ENCODE data around the gene SOST. TPM values are rescaled to one million over a fixed set of nuclear protein-coding genes. Genes with fewer than 3 reads are reported as not detected.

The SOST gene
- total RNA-seq, 1 donor from 2014 or later, result not detected

- Mint-ChIP-seq H3K4me1 (ENCODE audit: low read depth) (peaks cover 11% of the 10 kb centered on the region), H3K27ac (ENCODE audit: unreplicated experiment) (no peak overlapping the region), H3K36me3 (ENCODE audit: low read depth) (no peaks in the 10 kb centered on the region), H3K4me3 (ENCODE audit: unreplicated experiment) (no peak overlapping the region), H3K27me3 (ENCODE audit: low read depth) (peaks cover 18% of the 10 kb centered on the region), H3K9me3 (ENCODE audit: low read depth) (no peaks in the 10 kb centered on the region)
- DNase-seq (ENCODE audit: low spot score), result no peak
- no peak for TF ChIP-seq CTCF (IDR thresholded peaks at IDR 0.05)
These were observed 2.4 kb downstream of the SOST start for GRCh38 chr17:43756201-43756600.

GRCh38 chr17:43755389-43755875 is 3.2 kb downstream of the SOST start:
- DNase-seq (ENCODE audit: low spot score), result no peak
- no peak for TF ChIP-seq CTCF (IDR thresholded peaks at IDR 0.05)
- Mint-ChIP-seq H3K9me3 (ENCODE audit: low read depth) (no peaks in the 10 kb centered on the region), H3K4me3 (ENCODE audit: unreplicated experiment) (no peak overlapping the region), H3K27me3 (ENCODE audit: low read depth) (peaks cover 18% of the 10 kb centered on the region), H3K36me3 (ENCODE audit: low read depth) (no peaks in the 10 kb centered on the region), H3K4me1 (ENCODE audit: low read depth) (peaks cover 7% of the 10 kb centered on the region), H3K27ac (ENCODE audit: unreplicated experiment) (no peak overlapping the region)

- no peaks in the 10 kb centered on the region for H3K9me3 Mint-ChIP-seq (ENCODE audit: low read depth)
- no peak overlapping the region for H3K27ac Mint-ChIP-seq (ENCODE audit: unreplicated experiment)
- TF ChIP-seq CTCF (IDR thresholded peaks at IDR 0.05), result no peak
- H3K4me1 Mint-ChIP-seq (ENCODE audit: low read depth), result peaks cover 2% of the 10 kb centered on the region
- H3K4me3 Mint-ChIP-seq (ENCODE audit: unreplicated experiment), result no peak overlapping the region
- H3K36me3 Mint-ChIP-seq (ENCODE audit: low read depth), result no peaks in the 10 kb centered on the region
- no peak for DNase-seq (ENCODE audit: low spot score)
- peaks cover 18% of the 10 kb centered on the region for H3K27me3 Mint-ChIP-seq (ENCODE audit: low read depth)
These were observed 3.6 kb downstream of the SOST start for GRCh38 chr17:43754947-43755346.

GRCh38 chr17:43753493-43754129 is 5.0 kb downstream of the SOST start:
- H3K4me1 Mint-ChIP-seq (ENCODE audit: low read depth), result peaks cover 6% of the 10 kb centered on the region
- H3K27me3 Mint-ChIP-seq (ENCODE audit: low read depth), result peaks cover 18% of the 10 kb centered on the region
- no peak overlapping the region for H3K4me3 Mint-ChIP-seq (ENCODE audit: unreplicated experiment)
- H3K27ac Mint-ChIP-seq (ENCODE audit: unreplicated experiment), result no peak overlapping the region
- DNase-seq (ENCODE audit: low spot score), result no peak
- H3K9me3 Mint-ChIP-seq (ENCODE audit: low read depth), result no peaks in the 10 kb centered on the region
- H3K36me3 Mint-ChIP-seq (ENCODE audit: low read depth), result no peaks in the 10 kb centered on the region
- TF ChIP-seq CTCF (IDR thresholded peaks at IDR 0.05), result no peak

GRCh38 chr17:43750153-43750552 is 8.4 kb downstream of the SOST start:
- Mint-ChIP-seq H3K36me3 (ENCODE audit: low read depth) (no peaks in the 10 kb centered on the region), H3K27ac (ENCODE audit: unreplicated experiment) (no peak overlapping the region), H3K4me3 (ENCODE audit: unreplicated experiment) (no peak overlapping the region), H3K9me3 (ENCODE audit: low read depth) (no peaks in the 10 kb centered on the region), H3K4me1 (ENCODE audit: low read depth) (peaks cover 19% of the 10 kb centered on the region), H3K27me3 (ENCODE audit: low read depth) (peaks cover 2% of the 10 kb centered on the region)
- no peak for TF ChIP-seq CTCF (IDR thresholded peaks at IDR 0.05)
- no peak for DNase-seq (ENCODE audit: low spot score)

All from chondrocyte (in vitro differentiated cells).